Measurements from ENCODE around the gene GTPBP3.

Gene GTPBP3

DNA sequence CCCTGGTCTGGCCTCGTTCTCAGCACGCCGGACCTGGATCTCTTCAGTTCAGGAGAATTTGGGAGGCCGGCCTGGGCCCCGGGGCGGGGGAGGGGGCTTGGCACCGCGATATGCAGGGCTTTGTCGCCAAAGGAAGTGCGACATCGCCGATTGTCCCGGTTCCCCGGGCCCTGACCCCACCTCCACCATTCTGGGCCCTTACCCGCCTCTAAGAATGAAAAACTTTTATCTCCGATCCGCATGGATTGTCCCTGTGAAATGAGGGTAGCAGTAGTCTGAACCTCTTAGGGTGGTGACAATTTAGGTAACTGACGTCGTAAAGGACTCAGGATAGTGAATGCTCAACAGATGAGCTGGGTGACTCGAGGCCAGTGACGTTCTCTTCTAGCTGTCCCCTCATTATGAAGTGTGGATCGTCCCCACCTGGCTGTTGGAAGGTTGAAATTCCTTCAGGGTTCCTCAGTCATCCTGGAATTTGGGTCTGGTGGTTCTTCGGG lies 27.3 kb upstream of the GTPBP3 start:
- DNase-seq = peak in 1 of 2 experiments; percentile 2

GRCh38 chr19:17311455-17312188 lies 25.7 kb upstream of the GTPBP3 start:
- no peak for DNase-seq

- no peak for DNase-seq
Measured at GRCh38 chr19:17312189-17313113, 24.9 kb upstream of the GTPBP3 start.

- DNase-seq = no peak
Measured at GRCh38 chr19:17314007-17314593, 23.3 kb upstream of the GTPBP3 start.

DNA sequence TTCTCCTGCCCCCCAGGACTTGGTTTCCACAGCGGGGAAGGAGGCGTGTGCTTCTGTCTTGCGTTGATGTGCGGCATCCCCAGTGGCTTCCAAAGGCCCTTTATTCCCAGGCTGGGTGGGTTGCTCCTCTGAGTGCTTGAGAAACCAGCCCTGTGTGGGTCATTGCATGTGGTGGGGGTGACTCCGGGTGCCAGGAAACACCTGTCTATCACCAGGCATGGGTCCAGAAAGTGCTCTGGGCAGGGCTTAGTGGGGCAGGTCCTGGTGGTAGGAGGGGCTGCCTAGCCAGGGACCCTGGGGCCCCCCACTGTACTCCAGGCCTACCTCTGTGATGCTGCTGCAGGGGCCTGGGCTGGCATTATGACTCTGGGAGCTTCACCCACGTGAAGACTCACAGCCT lies 18.4 kb upstream of the GTPBP3 start:
- no peak for DNase-seq

GRCh38 chr19:17319473-17320238 lies 17.7 kb upstream of the GTPBP3 start:
- DNase-seq = no peak

- DNase-seq = no peak
Measured at GRCh38 chr19:17320435-17320834, 16.9 kb upstream of the GTPBP3 start.

GRCh38 chr19:17321655-17322489 lies 15.5 kb upstream of the GTPBP3 start:
- no peak for DNase-seq

- no peak for DNase-seq
Measured at GRCh38 chr19:17322854-17323253, 14.5 kb upstream of the GTPBP3 start.

DNA sequence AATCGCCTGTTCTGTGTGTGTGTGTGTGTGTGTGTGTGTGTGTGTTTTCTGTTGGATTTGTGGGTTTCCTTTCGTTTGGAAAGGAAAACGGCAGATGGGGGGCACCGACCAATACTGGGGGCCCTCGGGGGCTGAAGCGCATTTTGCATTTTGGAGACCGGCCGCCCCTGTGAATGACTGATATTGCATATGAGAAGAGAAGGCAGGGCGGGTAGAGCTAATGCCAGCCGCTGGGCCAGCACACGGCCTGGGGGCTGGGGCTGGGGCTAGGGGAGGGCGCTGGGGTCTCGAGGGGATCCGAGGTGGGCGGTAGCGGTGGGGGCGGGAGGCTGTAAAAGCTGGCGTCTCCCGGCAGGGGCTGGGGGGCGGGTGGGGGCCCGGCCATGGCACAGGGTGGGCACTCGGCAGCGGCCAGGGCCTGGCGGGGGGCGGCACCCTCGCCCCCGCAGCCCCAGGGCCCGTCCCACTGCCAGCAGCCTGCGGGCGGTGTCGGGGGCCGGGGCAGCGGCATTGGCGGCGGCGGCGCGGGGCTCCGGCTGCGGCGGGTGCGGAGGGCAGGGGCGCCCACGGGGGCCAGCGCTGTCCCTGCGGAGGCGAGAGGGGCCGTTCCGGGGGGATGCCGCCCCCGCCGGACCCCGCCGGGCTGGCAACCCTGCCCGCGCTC lies 13.9 kb upstream of the GTPBP3 start:
- no peak for DNase-seq

DNA sequence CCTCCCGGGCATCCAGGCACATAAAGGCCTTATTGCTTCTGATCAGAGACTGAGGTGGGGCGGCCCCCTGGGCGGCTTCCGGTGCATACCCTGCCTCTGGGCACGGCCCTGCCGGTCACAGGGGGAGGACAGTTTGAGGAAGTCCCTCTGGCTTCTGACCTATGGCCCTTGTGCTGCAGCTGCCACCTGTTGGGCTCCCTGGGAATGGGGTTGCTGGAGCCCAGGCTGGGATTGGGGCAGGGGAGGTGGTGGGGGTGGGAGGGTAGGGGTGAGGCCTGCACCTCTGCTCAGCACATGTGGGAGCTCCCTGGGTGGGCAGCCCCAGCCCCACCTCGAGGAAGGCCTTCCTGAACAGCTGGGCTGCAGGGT lies 13.4 kb upstream of the GTPBP3 start:
- no peak for DNase-seq

DNA sequence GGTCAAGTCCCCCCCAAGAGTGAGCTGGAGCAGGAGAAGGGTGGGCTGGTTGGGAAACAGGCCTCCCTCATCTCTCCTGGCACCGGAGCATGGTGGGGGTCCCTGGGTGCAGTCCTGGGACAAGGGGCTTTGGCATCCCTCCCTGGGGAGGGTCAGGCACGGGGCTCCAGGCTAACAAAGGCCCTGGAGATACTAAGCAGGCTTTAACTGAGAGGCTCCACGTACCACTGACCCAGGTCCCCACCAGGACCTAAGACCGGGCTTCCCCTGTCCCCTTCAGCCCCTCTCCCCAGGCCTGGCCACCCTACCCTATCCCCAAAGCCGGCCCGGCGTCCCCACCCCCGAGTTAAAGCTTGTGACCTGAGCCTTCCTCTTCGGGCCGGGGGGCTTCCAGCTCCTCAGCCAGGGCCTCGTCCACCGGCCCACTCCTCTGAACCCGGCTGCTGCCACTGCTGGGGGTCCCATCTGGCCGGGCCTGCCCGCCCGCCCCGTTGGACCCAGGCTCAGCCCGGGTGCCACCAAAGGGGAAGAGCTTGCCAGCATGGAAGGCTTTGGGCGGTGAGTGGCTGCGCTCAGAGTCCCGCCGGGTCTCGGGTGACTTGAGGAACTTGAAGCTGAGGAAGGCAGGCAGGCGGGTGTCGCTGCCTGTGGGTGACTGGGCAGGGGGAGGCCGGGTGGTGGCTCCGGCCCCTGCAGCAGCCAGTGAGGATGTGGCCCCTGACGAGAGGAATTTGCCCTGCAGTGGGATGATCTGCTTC lies 12.8 kb upstream of the GTPBP3 start:
- no peak for DNase-seq

DNA sequence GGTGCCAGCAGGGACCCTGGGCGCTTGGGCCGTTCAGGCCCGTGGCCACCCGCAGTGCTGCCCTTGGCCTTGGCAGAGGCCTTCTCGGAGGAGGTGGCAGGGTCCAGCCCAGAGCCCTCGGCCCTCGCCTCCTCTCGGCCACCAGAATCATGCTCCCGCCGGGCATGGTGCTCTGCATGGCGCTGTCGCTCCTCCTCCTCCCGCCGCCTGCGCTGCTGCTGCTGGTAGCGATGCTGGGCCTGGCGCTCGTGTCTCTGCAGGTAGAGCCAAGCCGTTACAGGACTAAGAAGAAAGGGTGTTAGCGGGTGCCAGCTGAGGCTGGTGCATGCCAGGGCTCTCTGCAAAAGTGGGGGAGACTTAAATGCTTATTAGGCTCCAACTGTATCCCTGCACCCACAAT lies 12.2 kb upstream of the GTPBP3 start:
- DNase-seq = no peak

- DNase-seq = no peak
Measured at GRCh38 chr19:17325881-17326594, 11.3 kb upstream of the GTPBP3 start.

DNA sequence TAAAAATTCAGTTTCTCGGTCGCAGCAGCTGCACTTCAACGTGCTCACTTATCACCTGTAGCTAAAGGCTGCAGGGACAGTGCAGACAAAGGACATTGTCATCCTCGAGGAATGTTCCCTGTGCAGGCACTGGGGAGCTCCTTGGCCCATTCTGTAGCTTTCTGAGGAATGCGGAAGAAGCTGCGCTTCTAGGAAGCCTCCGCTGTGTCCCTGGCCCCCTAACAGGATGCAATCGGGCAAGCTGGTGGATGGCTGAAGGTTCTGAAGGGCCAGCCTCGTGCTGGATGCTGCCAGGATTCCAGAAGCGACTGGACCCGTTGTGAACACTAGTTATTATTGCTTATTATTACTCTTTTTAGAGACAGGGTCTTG lies 10.8 kb upstream of the GTPBP3 start:
- no peak for DNase-seq

- no peak for DNase-seq
Measured at GRCh38 chr19:17327068-17327653, 10.2 kb upstream of the GTPBP3 start.

- DNase-seq = no peak
Measured at GRCh38 chr19:17327654-17328516, 9.5 kb upstream of the GTPBP3 start.
